Measurements from ENCODE around the gene ZNF226. TPM values are rescaled to one million over a fixed set of nuclear protein-coding genes. Genes with fewer than 3 reads are reported as not detected.

Gene ZNF226
- total RNA-seq, 4 donors from 2014 or later: 13.4 to 30.4 (median 19.8) TPM

Other genes starting within 250 kb of the ZNF226 start
- 10 to 100 TPM in 3 of 4 donors, 1 to 10 TPM in 1; 7.8 to 13.1 (median 11.2) TPM for gene ZNF45, start 229.8 kb upstream of the ZNF226 start, total RNA-seq
- 1 to 10 TPM; 2.5 to 4.3 (median 3.6) TPM for gene ZNF221, start 213.9 kb upstream of the ZNF226 start, total RNA-seq
- gene ZNF155, start 180.9 kb upstream of the ZNF226 start, total RNA-seq: 10 to 100 TPM in 1 of 4 donors, 1 to 10 TPM in 3; 5.9 to 10.3 (median 8.6) TPM
- 10 to 100 TPM in 1 of 4 donors, 1 to 10 TPM in 3; 3.1 to 10.6 (median 3.7) TPM for gene ZNF230, start 162.1 kb upstream of the ZNF226 start, total RNA-seq
- 1 to 10 TPM; 1.1 to 6.1 (median 2.6) TPM for gene ZNF222, start 139.7 kb upstream of the ZNF226 start, total RNA-seq
- gene ZNF223, start 113.1 kb upstream of the ZNF226 start, total RNA-seq: 1 to 10 TPM; 4.8 to 9.7 (median 6.7) TPM
- gene ZNF284, start 92.9 kb upstream of the ZNF226 start, total RNA-seq: 1 to 10 TPM; 2.6 to 3.4 (median 3.0) TPM
- 10 to 100 TPM; 12.5 to 27.1 (median 20.3) TPM for gene ZNF224, start 70.7 kb upstream of the ZNF226 start, total RNA-seq
- gene ZNF225, start 51.7 kb upstream of the ZNF226 start, total RNA-seq: 1 to 10 TPM; 1.5 to 3.3 (median 2.4) TPM
- 1 to 10 TPM; 5.8 to 8.3 (median 7.1) TPM for gene ZNF234, start 23.5 kb upstream of the ZNF226 start, total RNA-seq
- gene ZNF227, start 47.4 kb downstream of the ZNF226 start, total RNA-seq: 10 to 100 TPM; 10.1 to 15.5 (median 13.4) TPM
- 1 to 10 TPM in 1 of 4 donors, under 1 TPM in 1, not detected in 2; 0.06 to 1.4 TPM for gene ZNF233, start 94.8 kb downstream of the ZNF226 start, total RNA-seq
- 1 to 10 TPM; 3.6 to 4.5 (median 4.1) TPM for gene ZNF235, start 139.9 kb downstream of the ZNF226 start, total RNA-seq
- gene ZNF112, start 191.6 kb downstream of the ZNF226 start, total RNA-seq: 1 to 10 TPM; 3.0 to 4.4 (median 3.9) TPM
- gene ZNF285, start 236.5 kb downstream of the ZNF226 start, total RNA-seq: 1 to 10 TPM in 3 of 4 donors, under 1 TPM in 1; 0.04 to 2.8 (median 1.3) TPM

Measured in lower leg skin (tissue), 4 donors.